ENCODE results near the gene NR4A1. TPM values are rescaled to one million over a fixed set of nuclear protein-coding genes. Genes with fewer than 3 reads are reported as not detected.

Gene NR4A1
- total RNA-seq, 3 donors from 2014 or later, result 16.2 to 123 (median 44.6) TPM

DNA sequence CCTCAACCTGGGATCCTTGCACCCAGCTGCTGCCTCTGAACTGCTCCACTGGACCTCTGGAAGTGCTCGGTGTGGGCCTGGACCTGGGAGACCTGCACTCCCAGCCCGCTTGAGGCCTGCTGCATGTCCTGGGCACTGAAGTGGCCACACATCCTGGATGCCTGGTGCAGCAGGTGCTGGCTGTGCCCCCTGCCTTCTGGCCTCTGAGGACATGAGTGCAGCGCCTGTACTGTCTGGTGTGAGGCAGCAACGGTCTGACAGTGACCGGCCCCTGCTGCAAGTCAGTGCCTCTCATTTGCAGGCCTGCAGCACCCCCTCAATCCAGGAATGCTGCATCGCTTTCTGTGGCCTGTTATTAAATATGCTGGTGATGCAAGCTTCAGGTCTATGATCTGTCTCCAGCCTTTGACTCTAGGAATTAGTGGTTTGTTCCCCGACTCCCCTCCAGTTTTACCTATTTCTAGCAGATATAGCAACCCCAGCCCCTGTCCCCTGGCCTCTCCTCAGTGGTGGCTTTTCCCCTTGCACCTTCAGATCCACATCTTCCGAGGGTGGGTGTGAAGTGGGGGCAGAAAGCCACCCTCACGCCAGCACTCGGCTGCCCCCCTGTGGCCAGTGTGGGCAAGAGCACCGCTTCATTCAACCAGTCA is 31.9 kb downstream of the NR4A1 start:
- ATAC-seq, result peak; percentile 57
- H3K36me3 ChIP-seq (ENCODE audit: low read depth), result no peaks in the 10 kb centered on the region
- H3K9me3 ChIP-seq, result no peaks in the 10 kb centered on the region
- peaks cover 9% of the 10 kb centered on the region for H3K4me1 ChIP-seq (ENCODE audit: low read depth)
- peak in 2 of 3 donors; percentile 61 to 69 for DNase-seq
- intact Hi-C loops (cut with DNase I, micrococcal nuclease), result loop anchor here (5.0 kb wide), 1 partner anchor 56 kb away; no protein-coding TSS in a partner anchor
- TF ChIP-seq, protein P1, sequence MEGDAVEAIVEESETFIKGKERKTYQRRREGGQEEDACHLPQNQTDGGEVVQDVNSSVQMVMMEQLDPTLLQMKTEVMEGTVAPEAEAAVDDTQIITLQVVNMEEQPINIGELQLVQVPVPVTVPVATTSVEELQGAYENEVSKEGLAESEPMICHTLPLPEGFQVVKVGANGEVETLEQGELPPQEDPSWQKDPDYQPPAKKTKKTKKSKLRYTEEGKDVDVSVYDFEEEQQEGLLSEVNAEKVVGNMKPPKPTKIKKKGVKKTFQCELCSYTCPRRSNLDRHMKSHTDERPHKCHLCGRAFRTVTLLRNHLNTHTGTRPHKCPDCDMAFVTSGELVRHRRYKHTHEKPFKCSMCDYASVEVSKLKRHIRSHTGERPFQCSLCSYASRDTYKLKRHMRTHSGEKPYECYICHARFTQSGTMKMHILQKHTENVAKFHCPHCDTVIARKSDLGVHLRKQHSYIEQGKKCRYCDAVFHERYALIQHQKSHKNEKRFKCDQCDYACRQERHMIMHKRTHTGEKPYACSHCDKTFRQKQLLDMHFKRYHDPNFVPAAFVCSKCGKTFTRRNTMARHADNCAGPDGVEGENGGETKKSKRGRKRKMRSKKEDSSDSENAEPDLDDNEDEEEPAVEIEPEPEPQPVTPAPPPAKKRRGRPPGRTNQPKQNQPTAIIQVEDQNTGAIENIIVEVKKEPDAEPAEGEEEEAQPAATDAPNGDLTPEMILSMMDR (IDR thresholded peaks at IDR 0.05), result peak; percentile 90
- H3K4me3 ChIP-seq, result no peak overlapping the region

DNA sequence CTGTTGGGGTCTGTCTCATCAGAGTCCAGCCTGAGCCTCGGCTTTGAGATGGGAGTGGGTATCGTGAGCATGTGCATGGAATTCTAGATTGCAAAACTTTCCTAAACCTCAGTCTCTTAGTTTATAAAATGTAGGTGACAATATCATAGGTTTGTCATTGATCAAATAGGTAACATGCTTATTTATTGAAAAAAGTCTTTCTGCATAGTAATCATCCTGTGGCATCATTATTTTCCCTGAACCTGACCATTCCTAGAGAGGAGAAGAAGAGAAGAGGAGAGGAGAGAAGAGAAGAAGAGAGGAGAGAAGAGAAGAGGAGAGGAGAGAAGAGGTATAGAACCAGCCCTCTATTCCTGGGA is 32.4 kb downstream of the NR4A1 start:
- TF ChIP-seq, protein P1 (IDR thresholded peaks at IDR 0.05), result no peak
- DNase-seq, result no peak
- Histone ChIP-seq H3K36me3 (ENCODE audit: low read depth) (no peaks in the 10 kb centered on the region), H3K4me3 (no peak overlapping the region), H3K9me3 (no peaks in the 10 kb centered on the region), H3K4me1 (ENCODE audit: low read depth) (peaks cover 9% of the 10 kb centered on the region)
- ATAC-seq, result no peak
- intact Hi-C loops (cut with DNase I, micrococcal nuclease), result loop anchor here (5.0 kb wide), 1 partner anchor 56 kb away; no protein-coding TSS in a partner anchor

DNA sequence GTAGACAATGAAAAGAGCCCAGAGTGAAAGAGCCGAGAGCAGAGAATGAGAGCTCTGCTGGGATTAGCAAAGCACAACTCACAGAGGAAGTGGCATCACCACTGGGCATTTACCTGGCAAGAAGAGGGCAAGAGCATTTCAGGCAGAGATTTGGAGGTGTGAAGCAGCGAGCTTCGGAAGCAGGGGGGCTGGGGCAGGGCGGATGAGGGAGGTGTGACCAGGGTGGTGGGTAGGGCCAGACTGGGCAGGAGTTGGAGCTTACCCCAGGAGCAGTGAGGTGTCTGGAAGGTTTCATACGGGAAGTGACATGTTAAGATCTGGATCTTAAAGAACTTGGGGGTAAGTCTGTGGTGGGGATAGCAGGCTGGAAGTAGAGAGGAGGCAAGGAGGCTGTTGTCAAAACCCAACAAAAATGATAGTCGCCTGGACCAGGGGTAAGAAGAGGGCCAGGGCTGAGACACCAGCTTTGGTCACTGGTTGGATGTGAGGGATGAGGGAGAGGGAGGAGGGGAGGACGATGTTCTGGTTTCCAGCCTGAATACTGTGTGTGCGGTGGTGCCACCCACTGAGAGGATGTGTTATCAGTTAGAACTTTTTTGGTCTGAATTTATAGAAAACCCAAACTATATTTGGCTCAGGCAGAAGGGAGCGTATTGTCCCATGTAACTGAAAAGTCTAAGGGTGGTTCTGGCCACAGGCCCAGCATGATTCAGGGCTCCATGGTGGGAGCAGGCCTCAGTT is 33.4 kb downstream of the NR4A1 start:
- Histone ChIP-seq H3K36me3 (ENCODE audit: low read depth) (no peaks in the 10 kb centered on the region), H3K4me3 (no peak overlapping the region), H3K4me1 (ENCODE audit: low read depth) (peaks cover 9% of the 10 kb centered on the region), H3K9me3 (no peaks in the 10 kb centered on the region)
- ATAC-seq (no peak), DNase-seq (no peak)
- intact Hi-C loops (cut with DNase I, micrococcal nuclease), result loop anchor here (5.0 kb wide), 1 partner anchor 57 kb away; no protein-coding TSS in a partner anchor
- TF ChIP-seq, protein P1 (IDR thresholded peaks at IDR 0.05), result no peak

DNA sequence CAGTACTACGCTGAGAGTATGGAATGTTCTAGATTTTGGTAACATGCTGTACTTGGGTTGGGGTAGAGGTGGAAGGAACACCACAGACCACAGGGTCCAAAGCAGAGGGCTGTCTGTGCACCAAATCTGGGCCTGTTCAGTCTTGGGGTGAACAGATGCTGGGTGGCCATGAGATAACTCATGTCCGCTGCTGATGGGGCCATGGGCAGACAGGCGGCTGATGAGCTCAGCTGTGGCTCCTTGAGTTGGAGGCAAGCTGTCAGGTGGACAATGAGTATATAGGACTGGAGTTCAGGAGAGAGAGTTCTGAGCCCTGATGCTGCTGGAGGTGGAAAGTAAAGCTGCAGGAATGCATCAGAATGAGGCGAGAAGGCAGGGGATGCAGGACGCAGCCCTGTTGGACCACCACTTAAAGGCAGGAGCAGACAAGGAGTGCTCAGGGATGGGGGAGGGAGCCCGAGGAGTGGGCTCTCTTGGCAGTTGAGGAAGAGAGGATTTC is 34.5 kb downstream of the NR4A1 start:
- ATAC-seq (no peak), DNase-seq (no peak)
- Histone ChIP-seq H3K9me3 (no peaks in the 10 kb centered on the region), H3K4me3 (no peak overlapping the region), H3K36me3 (ENCODE audit: low read depth) (no peaks in the 10 kb centered on the region), H3K4me1 (ENCODE audit: low read depth) (peaks cover 9% of the 10 kb centered on the region)
- TF ChIP-seq, protein P1 (IDR thresholded peaks at IDR 0.05), result no peak
- intact Hi-C loops (cut with DNase I, micrococcal nuclease), result no loop called here

DNA sequence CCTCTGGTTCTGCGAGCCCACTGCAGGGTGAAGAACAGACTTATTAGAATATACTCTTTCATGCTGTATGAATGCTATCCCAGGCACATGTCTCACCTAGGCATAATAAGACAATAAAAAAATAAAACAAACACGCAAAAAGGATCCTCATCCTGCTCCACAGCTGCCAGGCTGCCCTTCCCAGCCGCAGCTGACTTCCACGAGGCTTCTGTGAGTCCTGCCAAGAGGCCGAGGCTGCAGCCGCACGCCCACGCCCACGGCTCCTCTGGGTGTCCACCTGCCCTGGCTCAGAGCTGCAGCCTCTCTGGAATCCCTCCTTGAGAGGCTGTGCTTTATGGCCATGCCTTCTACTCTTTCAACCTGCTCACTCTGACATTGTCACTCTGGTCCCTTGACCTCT is 35.1 kb downstream of the NR4A1 start:
- peak; percentile 72 for ATAC-seq
- intact Hi-C loops (cut with DNase I, micrococcal nuclease), result no loop called here
- peaks cover 8% of the 10 kb centered on the region for H3K4me1 ChIP-seq (ENCODE audit: low read depth)
- TF ChIP-seq, protein P1 (IDR thresholded peaks at IDR 0.05), result no peak
- DNase-seq, result peak; percentile 64 to 66 (median 65)
- H3K9me3 ChIP-seq, result no peaks in the 10 kb centered on the region
- H3K36me3 ChIP-seq (ENCODE audit: low read depth), result no peaks in the 10 kb centered on the region
- H3K4me3 ChIP-seq, result no peak overlapping the region

Measured in mucosa of descending colon (tissue), 3 donors.